H1 (cell line): ENCODE results near the gene CEBPG. TPM values are rescaled to one million over a fixed set of nuclear protein-coding genes. Genes with fewer than 3 reads are reported as not detected.

Experiments used
- POLR2AphosphoS5 ChIP-seq: IDR thresholded peaks from 2 replicates; pipeline ENCODE4 v1.6.1; 2011; ENCODE audit warnings: low read depth, low read length
- TAF1 ChIP-seq: IDR thresholded peaks from 2 replicates; pipeline ENCODE4 v1.6.1; 2011; ENCODE audit warnings: mild to moderate bottlenecking, low read depth, low read length
- TBP ChIP-seq: IDR thresholded peaks from 2 replicates; pipeline ENCODE4 v1.6.1; 2011; ENCODE audit warnings: low read depth, low read length, improper control_type of control experiment
- polyA plus RNA-seq, 7 experiments: library from polyadenylated mRNA; depleted of rRNA in 3 of 7; stranded (reverse) in 5 of 7; unstranded in 2 of 7; fragments of >200 nt in 5 of 7; fragments of 200-250 nt in 2 of 7; gene quantifications; 1 replicate in 5 of 7; 2 replicates in 1 of 7; 4 replicates in 1 of 7; pipeline versions ENCODE4 v1.2.1 to v1.2.3, GENCODE V29; 2011 to 2013; ENCODE audit warnings: missing spikeins in 2 of 7, mixed read lengths in 2 of 7
- total RNA-seq: library from RNA; stranded (reverse); fragmentation: NEBNext Ultra II Directional; extraction: Animal tissue kit (Norgen Biotek cat#: 25700); gene quantifications from 2 replicates; pipeline ENCODE4 v1.2.1, GENCODE V29; 2021

Gene CEBPG
- total and polyA plus RNA-seq, 2 of the 8 experiments (the other 6 are each of a cell fraction or from before 2014, with no cell fraction given): 12.3 to 35.4 TPM

DNA sequence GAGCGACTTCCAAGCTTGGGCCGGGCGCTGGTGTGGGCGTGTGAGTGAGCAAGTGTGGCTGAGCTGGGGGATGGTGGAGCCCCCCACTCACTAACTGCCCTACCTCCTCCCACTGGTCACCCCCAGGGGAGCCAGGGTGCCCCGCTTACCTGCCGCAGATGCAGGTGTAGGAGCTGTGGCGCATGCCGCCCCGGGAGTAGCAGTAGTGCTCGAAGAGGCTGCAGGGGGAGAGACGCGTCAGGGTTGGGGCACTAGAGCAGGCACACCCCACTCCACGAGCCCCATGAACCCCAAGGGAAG is 39.9 kb downstream of the CEBPG start (continued):
- TF ChIP-seq TBP (no peak), TAF1 (no peak), POLR2AphosphoS5 (no peak)
- TF ChIP-seq, all 59 proteins: peak for 0
